Pancreas (tissue), 10 donors: ENCODE measurements around the gene ITPA. TPM values are rescaled to one million over a fixed set of nuclear protein-coding genes. Genes with fewer than 3 reads are reported as not detected.

ENCODE experiments used
- ATAC-seq, 4 donors: fragments of 200-7000 bp; cut with Tn5 transposase; one replicate each; pipeline versions ENCODE4 v1.8.0 to v1.9.1; 2020; ENCODE audit warnings: mild to moderate bottlenecking in 4 of 4, moderate library complexity in 4 of 4
- DNase-seq, 6 donors: peaks; one replicate each; pipeline ENCODE4 v3.0.0-alpha.2; 2020
- FAIRE-seq: peaks from 2 replicates; lab custom pipeline; 2012; peaks lifted over from hg19 to GRCh38; lab: Jason Lieb, UNC
- H3K27ac ChIP-seq, 4 donors: fragments of 200-600 bp; sonication (generic); 1 replicate in 3 of 4; 2 replicates in 1 of 4; pipeline versions ENCODE4 v1.5.0 to v1.8.0; 2020
- H3K27me3 ChIP-seq, 4 donors: fragments of 200-600 bp; one replicate each; pipeline ENCODE4 v1.8.0; 2021
- H3K36me3 ChIP-seq, 3 donors: fragments of 200-600 bp; sonication (generic) in 1 of 3; one replicate each; pipeline versions ENCODE4 v1.5.0 to v1.8.0; 2020 to 2021
- H3K4me1 ChIP-seq, 3 donors: fragments of 200-600 bp; one replicate each; pipeline ENCODE4 v1.8.0; 2021
- H3K4me3 ChIP-seq, 4 donors: fragments of 200-600 bp; sonication (generic) in 2 of 4; one replicate each; pipeline versions ENCODE4 v1.5.0 to v1.8.0; 2020 to 2021
- H3K9me3 ChIP-seq, 4 donors: fragments of 200-600 bp; one replicate each; pipeline ENCODE4 v1.8.0; 2021
- CTCF ChIP-seq, 4 donors: fragments of 200-600 bp; sonication (generic) in 3 of 4; IDR thresholded peaks; one replicate each; pipeline versions ENCODE4 v1.5.0 to v1.8.0; 2021; ENCODE audit warnings: antibody characterized with exemption in 4 of 4
- WGBS, 2 donors: extraction: QIAGEN DNeasy Blood & Tissue Kit; methylation state at CpG; one replicate each; pipeline ENCODE4 v1.1.7; 2013; 5-methylcytosine and 5-hydroxymethylcytosine counted together
- intact Hi-C, 3 donors: fragments of 100-400 bp; cut with DNase I; formaldehyde crosslinking; loops; one replicate each; pipeline versions ENCODE4 v1.11.1 to v1.14.2; 2022
- polyA plus RNA-seq, 2 donors: library from polyadenylated mRNA; stranded (reverse); fragments of 200-250 nt; gene quantifications; one replicate each; pipeline ENCODE4 v1.2.3, GENCODE V29; 2013
- total RNA-seq, 6 donors: library from RNA; stranded (reverse); fragmentation: NEBNext Ultra II Directional in 4 of 6; extraction: Animal tissue kit (Norgen Biotek cat#: 25700) in 4 of 6; gene quantifications; one replicate each; pipeline versions ENCODE4 v1.2.1 to v1.2.4, GENCODE V29; 2021 to 2023
- donor health status: healthy with polysubstance abuse.
- donor health status: DM: no; HTN: no; CAD: no; lungs with moderate emphysema.
- donor health status: DM: no; HTN: no; CAD: no.
- donor health status: control.
- donor health status: control.
- donor health status: Bipolar disorder and iron deficiency.
- donor health status: DM: yes; HTN: yes; CAD: no.
- donor health status: DM: no; HTN: no; CAD: no.
- donor health status: DM: no; HTN: no; CAD: no.
- donor health status: DM: yes; HTN: yes; CAD: no.

ITPA gene
- total and polyA plus RNA-seq, 8 donors, result 14.2 to 111 (median 25.9) TPM

- ATAC-seq, result peak; percentile 28 to 69 (median 64)
- DNase-seq, result peak in 1 of 6 donors; percentile 67
- Histone ChIP-seq H3K9me3 (no peaks in the 10 kb centered on the region), H3K27me3 (no peaks in the 10 kb centered on the region), H3K36me3 (no peaks in the 10 kb centered on the region), H3K27ac (no peak overlapping the region), H3K4me3 (no peak overlapping the region), H3K4me1 (no peaks in the 10 kb centered on the region)
- WGBS, 2 donors, result 29 to 36% methylated on average over 53 of the region's 53 CpGs
- FAIRE-seq, result no peak
- no peak for TF ChIP-seq CTCF (IDR thresholded peaks at IDR 0.05)
- intact Hi-C loops, result no loop called here
Observed at GRCh38 chr20:3248167-3248992, 39.1 kb downstream of the ITPA start.

DNA sequence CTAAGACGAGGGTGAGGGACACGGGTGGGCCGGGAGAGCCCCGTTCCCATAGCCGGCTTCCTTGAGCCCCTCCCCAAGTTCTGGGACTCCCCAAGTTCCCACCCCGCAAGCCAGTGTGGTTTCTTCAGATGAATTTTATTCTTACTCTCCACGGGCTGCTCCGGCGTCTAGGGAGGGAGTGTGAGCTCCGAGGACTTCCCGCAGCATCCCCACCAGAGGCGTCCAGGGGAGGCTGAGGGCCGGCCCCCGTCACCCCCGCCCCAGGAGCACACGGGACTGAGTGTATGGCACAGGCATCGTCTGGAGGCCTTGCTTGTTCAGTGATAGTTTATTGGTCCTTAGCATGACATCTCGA is 39.7 kb downstream of the ITPA start:
- 33 to 42% methylated on average over 18 of the region's 18 CpGs for WGBS, 2 donors
- H3K4me3 ChIP-seq, result no peak overlapping the region
- FAIRE-seq (no peak), DNase-seq (no peak), ATAC-seq (peak in 3 of 4 donors; percentile 11 to 14 (median 14))
- intact Hi-C loops, result no loop called here
- H3K9me3 ChIP-seq, result no peaks in the 10 kb centered on the region
- TF ChIP-seq CTCF (IDR thresholded peaks at IDR 0.05), result no peak
- no peaks in the 10 kb centered on the region for H3K4me1 ChIP-seq
- no peaks in the 10 kb centered on the region for H3K27me3 ChIP-seq
- no peaks in the 10 kb centered on the region for H3K36me3 ChIP-seq
- no peak overlapping the region for H3K27ac ChIP-seq

DNA sequence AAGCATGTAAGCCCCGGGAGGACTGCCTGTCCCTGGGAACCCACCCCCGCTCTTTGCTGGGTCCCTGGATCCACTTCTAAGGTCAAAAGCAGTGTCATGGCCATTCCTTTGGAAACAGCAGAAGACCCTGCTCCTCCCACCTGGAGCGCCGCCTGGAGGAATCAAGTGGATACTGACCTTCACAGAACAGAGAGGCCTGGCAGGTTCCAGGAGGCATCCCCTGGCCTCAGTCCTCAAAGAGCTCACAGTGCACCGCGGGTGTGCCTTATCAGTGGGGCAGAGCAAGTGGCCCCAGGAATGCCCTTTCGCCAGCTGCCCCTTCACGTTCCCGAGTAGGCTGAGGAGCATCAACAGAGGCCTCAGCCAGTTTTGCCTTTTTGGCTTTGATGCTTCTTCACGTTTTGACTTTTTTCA is 40.8 kb downstream of the ITPA start:
- WGBS, 2 donors, result 51 to 56% methylated on average over 10 of the region's 10 CpGs
- Histone ChIP-seq H3K36me3 (peaks cover 0 to 2% (median 0%) of the 10 kb centered on the region in 3 donors), H3K4me3 (no peak overlapping the region), H3K27me3 (no peaks in the 10 kb centered on the region), H3K27ac (no peak overlapping the region), H3K4me1 (no peaks in the 10 kb centered on the region), H3K9me3 (no peaks in the 10 kb centered on the region)
- intact Hi-C loops, result no loop called here
- no peak for TF ChIP-seq CTCF (IDR thresholded peaks at IDR 0.05)
- DNase-seq (no peak), ATAC-seq (peak in 1 of 4 donors; percentile 38), FAIRE-seq (no peak)

GRCh38 chr20:3251806-3252205 is 42.5 kb downstream of the ITPA start:
- H3K4me3 ChIP-seq, result no peak overlapping the region
- intact Hi-C loops, result no loop called here
- no peaks in the 10 kb centered on the region for H3K27me3 ChIP-seq
- WGBS, 2 donors, result 64 to 72% methylated on average over 8 of the region's 8 CpGs
- no peaks in the 10 kb centered on the region for H3K9me3 ChIP-seq
- peaks cover 0 to 13% (median 4%) of the 10 kb centered on the region in 3 donors for H3K36me3 ChIP-seq
- no peak for TF ChIP-seq CTCF (IDR thresholded peaks at IDR 0.05)
- no peak for DNase-seq
- ATAC-seq, result peak in 3 of 4 donors; percentile 23 to 65 (median 40)
- H3K27ac ChIP-seq, result no peak overlapping the region
- no peak for FAIRE-seq
- H3K4me1 ChIP-seq, result no peaks in the 10 kb centered on the region

GRCh38 chr20:3255728-3256127 is 46.4 kb downstream of the ITPA start:
- ATAC-seq, result no peak
- Histone ChIP-seq H3K27ac (no peak overlapping the region), H3K36me3 (peaks cover 0 to 13% (median 4%) of the 10 kb centered on the region in 3 donors), H3K4me1 (no peaks in the 10 kb centered on the region), H3K27me3 (no peaks in the 10 kb centered on the region), H3K9me3 (no peaks in the 10 kb centered on the region), H3K4me3 (no peak overlapping the region)
- no peak for DNase-seq
- intact Hi-C loops, result no loop called here
- WGBS, 2 donors, result 93% methylated on average over 5 of the region's 5 CpGs
- no peak for FAIRE-seq
- TF ChIP-seq CTCF (IDR thresholded peaks at IDR 0.05), result no peak
